Esophagus squamous epithelium (tissue), 5 donors: ENCODE measurements around the gene AFF3. TPM values are rescaled to one million over a fixed set of nuclear protein-coding genes. Genes with fewer than 3 reads are reported as not detected.

Experiments
- DNase-seq: peaks from one replicate; lab custom pipeline; 2025; lab: John Stamatoyannopoulos, UW
- H3K27ac ChIP-seq, 4 donors: fragments of 200-600 bp; sonication (generic); one replicate each; pipeline ENCODE4 v1.5.1; 2016 to 2019; ENCODE audit warnings: mild to moderate bottlenecking in 1 of 4
- H3K27me3 ChIP-seq, 4 donors: fragments of 200-600 bp; sonication (generic); 1 replicate in 3 of 4; 2 replicates in 1 of 4; pipeline versions ENCODE4 v1.5.1 to v1.6.0; 2017 to 2021; ENCODE audit warnings: antibody characterized with exemption in 1 of 4
- H3K36me3 ChIP-seq, 3 donors: fragments of 200-600 bp; sonication (generic); one replicate each; pipeline ENCODE4 v1.5.1; 2016 to 2019
- H3K4me1 ChIP-seq, 3 donors: fragments of 200-600 bp; sonication (generic); one replicate each; pipeline ENCODE4 v1.5.1; 2017 to 2019
- H3K4me3 ChIP-seq, 4 donors: fragments of 200-600 bp; sonication (generic); 1 replicate in 3 of 4; 2 replicates in 1 of 4; pipeline ENCODE4 v1.5.1; 2016 to 2019; ENCODE audit warnings: mild to moderate bottlenecking in 2 of 4, moderate library complexity in 1 of 4
- H3K9me3 ChIP-seq, 3 donors: fragments of 200-600 bp; sonication (generic); one replicate each; pipeline ENCODE4 v1.5.1; 2016 to 2019
- POLR2A ChIP-seq, 4 donors: fragments of 450-650 bp; IDR thresholded peaks; one replicate each; pipeline ENCODE4 v1.6.1; 2017; ENCODE audit warnings: antibody characterized with exemption in 4 of 4, mild to moderate bottlenecking in 4 of 4, moderate library complexity in 3 of 4
- WGBS, 2 donors: methylation state at CpG; one replicate each; pipeline ENCODE4 v1.1.5; 2018; 5-methylcytosine and 5-hydroxymethylcytosine counted together
- intact Hi-C: fragments of 100-400 bp; cut with DNase I; formaldehyde crosslinking; loops from one replicate; pipeline ENCODE4 v1.15.0; 2022
- total RNA-seq, 4 donors: library from RNA; depleted of rRNA; stranded (reverse); fragments of >200 nt; gene quantifications; one replicate each; pipeline ENCODE4 v1.1.0, GENCODE V29; 2016
- TF ChIP-seq, protein P1 (sequence below), 6 experiments: fragments of 450-650 bp in 4 of 6; fragments of 200-600 bp in 2 of 6; sonication (generic) in 2 of 6; IDR thresholded peaks; one replicate each; pipeline ENCODE4 v1.5.1; 2016 to 2019; ENCODE audit warnings: antibody characterized with exemption in 6 of 6, mild to moderate bottlenecking in 4 of 6, moderate library complexity in 4 of 6
- donor health status: DM: yes; HTN: yes; CAD: no.

AFF3 gene
- total RNA-seq, 4 donors from 2014 or later, result 1.2 to 9.7 (median 3.8) TPM

DNA sequence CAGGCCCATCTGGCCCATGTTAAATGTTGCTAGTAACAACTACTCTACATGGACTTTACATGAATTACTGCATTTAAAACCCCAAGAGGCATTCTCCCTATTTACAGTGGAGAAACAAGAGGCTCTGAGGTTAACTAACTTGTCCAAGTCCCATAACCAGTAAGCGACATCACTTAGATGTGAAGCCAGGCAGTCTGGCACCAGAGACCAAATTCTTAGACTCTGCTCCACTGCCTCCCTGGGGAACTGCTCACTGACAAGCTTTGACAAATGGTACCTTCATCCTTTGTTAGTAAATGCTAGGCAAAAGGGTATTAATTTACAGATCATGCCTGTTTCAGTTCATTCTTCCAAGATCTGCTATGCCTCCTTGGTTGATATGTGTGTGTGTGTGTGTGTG lies 124.8 kb downstream of the AFF3 start:
- Histone ChIP-seq H3K36me3 (no peaks in the 10 kb centered on the region), H3K27me3 (no peaks in the 10 kb centered on the region), H3K9me3 (no peaks in the 10 kb centered on the region), H3K4me3 (no peak overlapping the region), H3K27ac (no peak overlapping the region), H3K4me1 (no peaks in the 10 kb centered on the region)
- WGBS, 2 donors, result 29 to 71% methylated on average over 1 of the region's 1 CpG
- TF ChIP-seq, protein P1, sequence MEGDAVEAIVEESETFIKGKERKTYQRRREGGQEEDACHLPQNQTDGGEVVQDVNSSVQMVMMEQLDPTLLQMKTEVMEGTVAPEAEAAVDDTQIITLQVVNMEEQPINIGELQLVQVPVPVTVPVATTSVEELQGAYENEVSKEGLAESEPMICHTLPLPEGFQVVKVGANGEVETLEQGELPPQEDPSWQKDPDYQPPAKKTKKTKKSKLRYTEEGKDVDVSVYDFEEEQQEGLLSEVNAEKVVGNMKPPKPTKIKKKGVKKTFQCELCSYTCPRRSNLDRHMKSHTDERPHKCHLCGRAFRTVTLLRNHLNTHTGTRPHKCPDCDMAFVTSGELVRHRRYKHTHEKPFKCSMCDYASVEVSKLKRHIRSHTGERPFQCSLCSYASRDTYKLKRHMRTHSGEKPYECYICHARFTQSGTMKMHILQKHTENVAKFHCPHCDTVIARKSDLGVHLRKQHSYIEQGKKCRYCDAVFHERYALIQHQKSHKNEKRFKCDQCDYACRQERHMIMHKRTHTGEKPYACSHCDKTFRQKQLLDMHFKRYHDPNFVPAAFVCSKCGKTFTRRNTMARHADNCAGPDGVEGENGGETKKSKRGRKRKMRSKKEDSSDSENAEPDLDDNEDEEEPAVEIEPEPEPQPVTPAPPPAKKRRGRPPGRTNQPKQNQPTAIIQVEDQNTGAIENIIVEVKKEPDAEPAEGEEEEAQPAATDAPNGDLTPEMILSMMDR (IDR thresholded peaks at IDR 0.05), result no peak
- no peak for TF ChIP-seq POLR2A (IDR thresholded peaks at IDR 0.05)
- DNase-seq, result no peak
- intact Hi-C loops, result no loop called here

DNA sequence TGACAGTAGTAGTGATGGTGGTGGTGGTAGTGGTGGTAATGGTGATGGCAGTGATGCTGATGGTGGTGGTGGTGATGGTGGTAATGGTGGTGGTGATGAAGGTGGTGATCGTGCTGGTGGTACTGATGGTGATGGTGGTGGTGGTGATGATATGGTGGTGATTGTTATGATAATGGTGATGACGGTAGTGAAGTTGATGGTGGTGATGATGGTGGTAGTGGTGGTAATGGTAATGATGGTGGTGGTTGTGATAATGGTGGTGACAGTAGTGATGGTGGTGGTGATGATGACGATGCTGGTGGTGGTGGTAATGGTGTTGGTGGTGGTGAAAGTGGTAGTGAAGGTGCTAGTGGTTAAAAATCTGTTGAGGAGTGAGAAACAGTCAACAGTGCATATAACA lies 125.6 kb downstream of the AFF3 start:
- WGBS, 2 donors, result 81 to 91% methylated on average over 3 of the region's 3 CpGs
- no peak overlapping the region for H3K4me3 ChIP-seq
- no peak overlapping the region for H3K27ac ChIP-seq
- TF ChIP-seq, protein P1 (IDR thresholded peaks at IDR 0.05), result no peak
- no peak for TF ChIP-seq POLR2A (IDR thresholded peaks at IDR 0.05)
- H3K9me3 ChIP-seq, result no peaks in the 10 kb centered on the region
- no peaks in the 10 kb centered on the region for H3K4me1 ChIP-seq
- DNase-seq, result no peak
- intact Hi-C loops, result no loop called here
- H3K27me3 ChIP-seq, result no peaks in the 10 kb centered on the region
- H3K36me3 ChIP-seq, result no peaks in the 10 kb centered on the region

DNA sequence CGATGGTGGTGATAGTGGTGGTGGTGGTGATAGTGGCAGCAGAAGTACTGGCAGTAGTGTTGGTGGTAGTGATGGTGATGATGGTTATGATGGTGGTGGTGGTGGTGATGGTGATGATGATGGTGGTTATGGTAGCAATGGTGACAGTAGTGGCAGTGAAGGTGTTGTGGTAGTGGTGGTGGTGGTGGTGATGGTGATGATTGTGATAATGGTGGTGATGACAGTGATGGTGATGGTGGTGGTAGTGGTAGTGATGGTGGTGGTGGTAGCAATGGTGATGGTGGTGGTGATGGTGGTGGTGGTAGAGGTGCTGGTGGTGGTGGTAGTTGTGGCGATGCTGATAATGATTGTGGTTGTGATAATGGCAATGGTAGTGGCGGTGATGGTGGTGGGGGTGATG lies 126.5 kb downstream of the AFF3 start:
- H3K4me3 ChIP-seq, result no peak overlapping the region
- H3K9me3 ChIP-seq, result no peaks in the 10 kb centered on the region
- no peaks in the 10 kb centered on the region for H3K36me3 ChIP-seq
- TF ChIP-seq, protein P1 (IDR thresholded peaks at IDR 0.05), result no peak
- no peak for TF ChIP-seq POLR2A (IDR thresholded peaks at IDR 0.05)
- intact Hi-C loops, result no loop called here
- no peak for DNase-seq
- no peaks in the 10 kb centered on the region for H3K27me3 ChIP-seq
- H3K27ac ChIP-seq, result no peak overlapping the region
- H3K4me1 ChIP-seq, result no peaks in the 10 kb centered on the region
- WGBS, 2 donors, result 93 to 95% methylated on average over 3 of the region's 3 CpGs

DNA sequence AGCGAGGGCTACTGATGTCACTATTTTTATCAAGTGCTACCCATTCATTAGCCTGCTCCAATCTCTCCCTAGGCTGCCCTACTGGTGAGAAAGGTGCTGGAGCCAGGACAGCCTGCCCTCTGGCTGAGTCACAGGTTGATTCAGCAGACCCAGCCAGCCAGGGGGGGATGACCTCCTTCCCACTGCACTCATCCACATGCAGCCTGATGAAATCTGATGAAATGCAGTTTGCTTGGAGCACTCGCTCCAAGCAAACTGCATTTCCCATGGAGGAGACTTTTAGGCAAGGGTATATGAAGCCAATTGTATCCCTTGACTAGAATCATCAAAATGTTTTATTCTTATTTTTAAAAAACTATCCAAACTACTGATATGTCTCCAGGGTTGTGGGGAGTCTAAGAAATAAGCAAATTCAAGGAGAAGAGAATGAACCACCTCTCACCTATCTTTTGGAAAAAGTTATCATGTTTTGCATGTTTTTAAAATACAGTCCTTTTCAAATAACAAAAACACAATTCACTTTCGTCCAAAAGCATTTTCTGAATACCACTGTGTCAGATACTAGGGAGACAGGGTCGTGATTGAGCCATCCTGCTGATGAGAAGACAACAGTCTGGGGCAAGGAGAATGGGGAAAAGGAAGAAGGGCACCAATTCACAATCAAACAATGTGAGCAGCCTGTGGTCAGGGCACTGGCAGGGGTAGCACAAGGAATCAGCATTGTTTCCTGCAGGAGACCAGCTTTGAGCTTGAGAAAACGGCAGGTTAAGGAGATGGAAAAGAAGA lies 128.3 kb downstream of the AFF3 start:
- Histone ChIP-seq H3K36me3 (no peaks in the 10 kb centered on the region), H3K27ac (no peak overlapping the region), H3K4me1 (peaks cover 0 to 7% (median 0%) of the 10 kb centered on the region in 3 donors), H3K27me3 (no peaks in the 10 kb centered on the region), H3K4me3 (no peak overlapping the region), H3K9me3 (no peaks in the 10 kb centered on the region)
- WGBS, 2 donors, result 48 to 65% methylated on average over 5 of the region's 5 CpGs
- TF ChIP-seq POLR2A (IDR thresholded peaks at IDR 0.05), result no peak
- TF ChIP-seq, protein P1 (IDR thresholded peaks at IDR 0.05), result no peak
- intact Hi-C loops, result no loop called here
- no peak for DNase-seq

DNA sequence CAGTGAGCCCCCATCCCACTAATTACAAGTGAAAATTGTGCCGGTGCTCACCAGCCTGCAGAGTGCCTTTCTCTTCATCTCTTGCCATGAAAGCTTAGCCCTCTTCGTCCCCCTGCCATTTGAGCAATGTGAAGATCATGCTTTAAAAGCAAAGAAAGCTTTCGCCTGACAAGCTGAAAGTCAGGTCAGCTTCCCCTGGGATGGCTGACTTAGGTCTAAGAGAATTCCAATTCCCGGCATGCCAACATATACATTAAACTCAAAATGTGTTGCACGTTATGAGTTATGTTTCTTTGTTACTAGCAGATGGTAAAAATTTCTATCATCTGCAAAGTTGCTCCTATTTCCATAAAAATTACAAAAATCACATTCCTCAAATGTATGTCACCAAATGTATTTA lies 129.8 kb downstream of the AFF3 start:
- intact Hi-C loops, result no loop called here
- H3K27me3 ChIP-seq, result no peaks in the 10 kb centered on the region
- H3K27ac ChIP-seq, result no peak overlapping the region
- no peak overlapping the region for H3K4me3 ChIP-seq
- no peaks in the 10 kb centered on the region for H3K36me3 ChIP-seq
- DNase-seq, result no peak
- H3K4me1 ChIP-seq, result peaks cover 0 to 7% (median 2%) of the 10 kb centered on the region in 3 donors
- 83 to 92% methylated on average over 5 of the region's 5 CpGs for whole genome bisulfite sequencing, 2 donors
- TF ChIP-seq, protein P1 (IDR thresholded peaks at IDR 0.05), result no peak
- no peak for TF ChIP-seq POLR2A (IDR thresholded peaks at IDR 0.05)
- no peaks in the 10 kb centered on the region for H3K9me3 ChIP-seq
